ENCODE data around the gene SPTLC3. TPM values are rescaled to one million over a fixed set of nuclear protein-coding genes. Genes with fewer than 3 reads are reported as not detected.
A peak's percentile ranks its signal among the peaks of the same experiment; 100 is the strongest.

The SPTLC3 gene
- total and polyA plus RNA-seq, 2 of the 13 experiments (the other 11 are each of a cell fraction or from before 2014, with no cell fraction given): 20.5 to 95.6 TPM

DNA sequence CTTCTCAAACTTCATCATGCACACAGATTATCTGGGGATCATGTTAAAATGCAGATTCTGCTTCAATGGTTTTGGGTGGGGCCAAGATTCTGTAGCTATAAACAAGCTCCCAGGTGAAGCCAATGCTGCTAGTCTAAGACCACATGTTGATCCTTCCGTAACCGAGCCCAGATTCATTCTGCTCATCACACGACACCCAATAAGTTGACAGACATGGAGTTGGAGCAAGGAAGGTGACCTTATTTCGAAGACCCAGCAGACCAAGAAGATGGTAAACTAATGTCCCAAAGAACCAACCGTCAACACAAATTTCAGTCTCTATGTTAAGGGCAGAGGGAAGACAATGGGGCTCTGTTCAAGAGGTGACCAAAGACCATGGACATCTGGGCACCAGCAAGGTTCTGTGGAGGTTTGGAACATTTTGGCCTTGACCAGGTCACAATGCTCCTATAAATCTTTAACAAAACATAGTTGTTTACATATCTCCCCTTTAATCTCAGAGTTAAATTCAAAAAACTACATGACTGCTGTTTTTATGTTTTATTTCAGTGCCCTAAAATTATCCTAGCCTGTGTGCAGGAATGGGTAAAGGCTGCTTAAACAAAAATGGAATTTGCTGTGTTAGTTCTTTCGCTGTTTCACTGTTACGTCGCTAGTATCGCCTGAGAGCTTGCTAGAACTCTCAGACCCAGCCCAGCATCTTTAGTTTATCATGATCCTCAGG lies 50.1 kb downstream of the SPTLC3 start (continued):
- TF ChIP-seq ERF (CRISPR knock-in tag; IDR thresholded peaks at IDR 0.05) (peak; percentile 50; the same call in 1 of the 2 replicates), SRF (IDR thresholded peaks at IDR 0.05; ENCODE audit: low read depth, low read length) (no peak), ZNF30 (CRISPR knock-in tag; IDR thresholded peaks at IDR 0.05) (no peak), KDM2A (CRISPR knock-in tag; IDR thresholded peaks at IDR 0.05; ENCODE audit: borderline replicate concordance, low read depth) (0 out of 2 replicates have a peak, but pooled peaks have one; percentile 24), BHLHE40 (IDR thresholded peaks at IDR 0.05; ENCODE audit: low read length) (no peak), NFKBIZ (CRISPR knock-in tag; IDR thresholded peaks at IDR 0.05) (no peak; the same call in 1 of the 2 replicates), SMYD3 (CRISPR knock-in tag; IDR thresholded peaks at IDR 0.05) (peak; percentile 42; the same call in 1 of the 2 replicates), ZNF33B (CRISPR knock-in tag; IDR thresholded peaks at IDR 0.05) (0 out of 2 replicates have a peak, but pooled peaks have one; percentile 39), ZNF160 (CRISPR knock-in tag; IDR thresholded peaks at IDR 0.05) (no peak), ZMYM2 (CRISPR knock-in tag; IDR thresholded peaks at IDR 0.05) (no peak; the same call in 1 of the 2 replicates), ZNF746 (CRISPR knock-in tag; IDR thresholded peaks at IDR 0.05) (peak; percentile 64; the same call in 1 of the 2 replicates), ZNF879 (CRISPR knock-in tag; IDR thresholded peaks at IDR 0.05) (no peak; the same call in 1 of the 2 replicates), ZNF772 (CRISPR knock-in tag; IDR thresholded peaks at IDR 0.05) (peak; percentile 77; the same call in 1 of the 2 replicates), ZNF124 (CRISPR knock-in tag; IDR thresholded peaks at IDR 0.05) (no peak), TBP (CRISPR knock-in tag; IDR thresholded peaks at IDR 0.05) (no peak), GATAD1 (CRISPR knock-in tag; IDR thresholded peaks at IDR 0.05) (no peak; the same call in 1 of the 2 replicates), TEAD3 (CRISPR knock-in tag; optimal IDR thresholded peaks at IDR 0.05; ENCODE audit: borderline replicate concordance) (peak; percentile 85), FOXK2 (IDR thresholded peaks at IDR 0.05) (0 out of 2 replicates have a peak, but pooled peaks have one; percentile 52), AHR (CRISPR knock-in tag; IDR thresholded peaks at IDR 0.05) (no peak), ZNF468 (CRISPR knock-in tag; IDR thresholded peaks at IDR 0.05) (no peak), SSRP1 (CRISPR knock-in tag; IDR thresholded peaks at IDR 0.05) (0 out of 2 replicates have a peak, but pooled peaks have one; percentile 18)
- TF ChIP-seq, protein P1, sequence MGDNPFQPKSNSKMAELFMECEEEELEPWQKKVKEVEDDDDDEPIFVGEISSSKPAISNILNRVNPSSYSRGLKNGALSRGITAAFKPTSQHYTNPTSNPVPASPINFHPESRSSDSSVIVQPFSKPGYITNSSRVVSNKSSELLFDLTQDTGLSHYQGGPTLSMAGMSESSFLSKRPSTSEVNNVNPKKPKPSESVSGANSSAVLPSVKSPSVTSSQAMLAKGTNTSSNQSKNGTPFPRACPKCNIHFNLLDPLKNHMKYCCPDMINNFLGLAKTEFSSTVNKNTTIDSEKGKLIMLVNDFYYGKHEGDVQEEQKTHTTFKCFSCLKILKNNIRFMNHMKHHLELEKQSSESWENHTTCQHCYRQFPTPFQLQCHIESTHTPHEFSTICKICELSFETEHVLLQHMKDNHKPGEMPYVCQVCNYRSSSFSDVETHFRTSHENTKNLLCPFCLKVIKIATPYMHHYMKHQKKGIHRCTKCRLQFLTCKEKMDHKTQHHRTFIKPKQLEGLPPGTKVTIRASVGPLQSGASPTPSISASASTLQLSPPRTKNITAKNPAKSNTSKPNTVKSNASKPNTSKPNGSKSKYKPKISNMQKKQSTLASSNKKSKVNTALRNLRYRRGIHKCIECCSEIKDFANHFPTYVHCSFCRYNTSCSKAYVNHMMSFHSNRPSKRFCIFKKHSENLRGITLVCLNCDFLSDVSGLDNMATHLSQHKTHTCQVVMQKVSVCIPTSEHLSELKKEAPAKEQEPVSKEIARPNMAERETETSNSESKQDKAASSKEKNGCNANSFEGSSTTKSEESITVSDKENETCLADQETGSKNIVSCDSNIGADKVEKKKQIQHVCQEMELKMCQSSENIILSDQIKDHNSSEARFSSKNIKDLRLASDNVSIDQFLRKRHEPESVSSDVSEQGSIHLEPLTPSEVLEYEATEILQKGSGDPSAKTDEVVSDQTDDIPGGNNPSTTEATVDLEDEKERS (CRISPR knock-in tag; IDR thresholded peaks at IDR 0.05): no peak
- TF ChIP-seq, protein P2, sequence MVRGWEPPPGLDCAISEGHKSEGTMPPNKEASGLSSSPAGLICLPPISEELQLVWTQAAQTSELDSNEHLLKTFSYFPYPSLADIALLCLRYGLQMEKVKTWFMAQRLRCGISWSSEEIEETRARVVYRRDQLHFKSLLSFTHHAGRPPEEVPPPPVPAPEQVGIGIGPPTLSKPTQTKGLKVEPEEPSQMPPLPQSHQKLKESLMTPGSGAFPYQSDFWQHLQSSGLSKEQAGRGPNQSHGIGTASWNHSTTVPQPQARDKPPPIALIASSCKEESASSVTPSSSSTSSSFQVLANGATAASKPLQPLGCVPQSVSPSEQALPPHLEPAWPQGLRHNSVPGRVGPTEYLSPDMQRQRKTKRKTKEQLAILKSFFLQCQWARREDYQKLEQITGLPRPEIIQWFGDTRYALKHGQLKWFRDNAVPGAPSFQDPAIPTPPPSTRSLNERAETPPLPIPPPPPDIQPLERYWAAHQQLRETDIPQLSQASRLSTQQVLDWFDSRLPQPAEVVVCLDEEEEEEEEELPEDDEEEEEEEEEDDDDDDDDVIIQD (CRISPR knock-in tag; IDR thresholded peaks at IDR 0.05; ENCODE audit: low read depth): peak; percentile 98
- TF ChIP-seq, protein P3, sequence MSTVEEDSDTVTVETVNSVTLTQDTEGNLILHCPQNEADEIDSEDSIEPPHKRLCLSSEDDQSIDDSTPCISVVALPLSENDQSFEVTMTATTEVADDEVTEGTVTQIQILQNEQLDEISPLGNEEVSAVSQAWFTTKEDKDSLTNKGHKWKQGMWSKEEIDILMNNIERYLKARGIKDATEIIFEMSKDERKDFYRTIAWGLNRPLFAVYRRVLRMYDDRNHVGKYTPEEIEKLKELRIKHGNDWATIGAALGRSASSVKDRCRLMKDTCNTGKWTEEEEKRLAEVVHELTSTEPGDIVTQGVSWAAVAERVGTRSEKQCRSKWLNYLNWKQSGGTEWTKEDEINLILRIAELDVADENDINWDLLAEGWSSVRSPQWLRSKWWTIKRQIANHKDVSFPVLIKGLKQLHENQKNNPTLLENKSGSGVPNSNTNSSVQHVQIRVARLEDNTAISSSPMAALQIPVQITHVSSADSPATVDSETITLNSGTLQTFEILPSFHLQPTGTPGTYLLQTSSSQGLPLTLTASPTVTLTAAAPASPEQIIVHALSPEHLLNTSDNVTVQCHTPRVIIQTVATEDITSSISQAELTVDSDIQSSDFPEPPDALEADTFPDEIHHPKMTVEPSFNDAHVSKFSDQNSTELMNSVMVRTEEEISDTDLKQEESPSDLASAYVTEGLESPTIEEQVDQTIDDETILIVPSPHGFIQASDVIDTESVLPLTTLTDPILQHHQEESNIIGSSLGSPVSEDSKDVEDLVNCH (CRISPR knock-in tag; IDR thresholded peaks at IDR 0.05): no peak
